CD4-positive, alpha-beta memory T cell (primary cell): ENCODE results near the gene ABL2. TPM values are rescaled to one million over a fixed set of nuclear protein-coding genes. Genes with fewer than 3 reads are reported as not detected.
A peak's percentile ranks its signal among the peaks of the same experiment; 100 is the strongest.
"Not testable (repeated sequence)": the region's sequence is repeated elsewhere in the genome, so short reads cannot be mapped to it uniquely, and the experiment has no call there.

Experiments used
- CTCF ChIA-PET: fragments of 350-600 bp; sonication (Branson Sonifier 250); formaldehyde crosslinking; loops from one replicate; lab custom pipeline; 2021; ENCODE audit warnings: inconsistent platforms; ENCODE audit not compliant: partially characterized antibody; lab: Charles Lee
- POLR2A ChIA-PET: fragments of 350-600 bp; sonication (Branson Sonifier 250); formaldehyde crosslinking; loops from one replicate; lab custom pipeline; 2021; ENCODE audit not compliant: partially characterized antibody; lab: Charles Lee
- DNase-seq, 5 donors: peaks; one replicate each; pipeline versions ENCODE4 v3.0.0 to v3.0.0-alpha.2; 2020 to 2022; ENCODE audit warnings: mixed read lengths in 1 of 5
- H3K27ac ChIP-seq: one replicate; pipeline ENCODE4 v1.7.0; 2013; ENCODE audit warnings: low read depth, low read length
- H3K27me3 ChIP-seq: 2 replicates; pipeline ENCODE4 v1.7.0; 2013; ENCODE audit warnings: mild to moderate bottlenecking, low read length, moderate library complexity; ENCODE audit not compliant: insufficient read depth
- H3K36me3 ChIP-seq: 2 replicates; pipeline ENCODE4 v1.7.0; 2013; ENCODE audit warnings: mild to moderate bottlenecking, low read length, moderate library complexity; ENCODE audit not compliant: insufficient read depth
- H3K4me1 ChIP-seq: 2 replicates; pipeline ENCODE4 v1.7.0; 2013; ENCODE audit warnings: mild to moderate bottlenecking, low read length, moderate library complexity; ENCODE audit not compliant: insufficient read depth
- H3K4me3 ChIP-seq, 2 donors: one replicate each; pipeline ENCODE4 v1.7.0; 2013; ENCODE audit warnings: low read length in 2 of 2, mild to moderate bottlenecking in 1 of 2
- H3K9me3 ChIP-seq, 2 donors: one replicate each; pipeline ENCODE4 v1.7.0; 2013; ENCODE audit warnings: low read length in 2 of 2, control low read depth in 1 of 2; ENCODE audit not compliant: control insufficient read depth in 1 of 2
- H3K27ac Mint-ChIP-seq, 7 donors: one replicate each; pipeline ENCODE4 v1.8.0; 2020 to 2021; ENCODE audit warnings: mixed read lengths in 7 of 7, mild to moderate bottlenecking in 6 of 7, inconsistent platforms in 3 of 7, moderate library complexity in 3 of 7
- H3K27me3 Mint-ChIP-seq, 2 donors: one replicate each; pipeline ENCODE4 v1.8.0; 2020 to 2021; ENCODE audit warnings: mixed read lengths in 2 of 2
- H3K36me3 Mint-ChIP-seq, 2 donors: one replicate each; pipeline ENCODE4 v1.8.0; 2020 to 2021; ENCODE audit warnings: mixed read lengths in 2 of 2, inconsistent platforms in 1 of 2, mild to moderate bottlenecking in 1 of 2
- H3K4me1 Mint-ChIP-seq, 4 donors: one replicate each; pipeline ENCODE4 v1.8.0; 2020 to 2021; ENCODE audit warnings: mixed read lengths in 4 of 4, mild to moderate bottlenecking in 1 of 4
- H3K4me3 Mint-ChIP-seq, 8 donors: one replicate each; pipeline ENCODE4 v1.8.0; 2020 to 2021; ENCODE audit warnings: mixed read lengths in 8 of 8, mild to moderate bottlenecking in 7 of 8, moderate library complexity in 6 of 8, inconsistent platforms in 3 of 8
- H3K9me3 Mint-ChIP-seq, 8 donors: one replicate each; pipeline ENCODE4 v1.8.0; 2020 to 2021; ENCODE audit warnings: mixed read lengths in 8 of 8, mild to moderate bottlenecking in 5 of 8, inconsistent platforms in 3 of 8, moderate library complexity in 1 of 8
- intact Hi-C: fragments of 100-400 bp; cut with micrococcal nuclease; formaldehyde crosslinking; loops from one replicate; pipeline ENCODE4 v1.15.1; 2023
- polyA plus RNA-seq, 2 donors: library from polyadenylated mRNA; unstranded; fragments of 300-500 nt; fragmentation: Illumina TruSeq; gene quantifications; one replicate each; pipeline ENCODE4 v1.2.3, GENCODE V29; 2021
- total RNA-seq, 2 experiments: library from RNA; stranded (reverse); gene quantifications; one replicate each; pipeline ENCODE4 v1.2.3, GENCODE V29; 2021

ABL2 gene
- total and polyA plus RNA-seq, 4 experiments from 2014 or later, result 1.2 to 18.6 (median 9.5) TPM

GRCh38 chr1:179141592-179142251 lies 87.8 kb downstream of the ABL2 start:
- H3K36me3 ChIP-seq, result no peaks in the 10 kb centered on the region
- ChIA-PET CTCF (interaction anchor here (0.7 to 1.4 kb wide), 2 partner anchors 8 to 135 kb away, joined by 3 to 4 read pairs; no protein-coding TSS in a partner anchor), POLR2A (interaction anchor here (2.0 kb wide), 1 partner anchor 12 kb away, joined by 6 read pairs; no protein-coding TSS in a partner anchor)
- Mint-ChIP-seq H3K36me3 (peaks cover 3 to 6% of the 10 kb centered on the region in 2 donors), H3K4me3 (peak overlapping the region in 5 of 8 donors; percentile 4 to 52 (median 16)), H3K4me1 (peaks cover 21 to 31% (median 23%) of the 10 kb centered on the region in 4 donors), H3K9me3 (no peaks in the 10 kb centered on the region), H3K27me3 (no peaks in the 10 kb centered on the region), H3K27ac (peak overlapping the region in 6 of 7 donors; percentile 0 to 77 (median 54))
- H3K4me1 ChIP-seq, result peaks cover 23% of the 10 kb centered on the region
- intact Hi-C loops, result no loop called here
- DNase-seq, result no peak
- H3K27ac ChIP-seq, result no peak overlapping the region
- no peaks in the 10 kb centered on the region for H3K9me3 ChIP-seq
- no peak overlapping the region for H3K4me3 ChIP-seq
- H3K27me3 ChIP-seq, result no peaks in the 10 kb centered on the region

GRCh38 chr1:179138755-179139154 lies 90.7 kb downstream of the ABL2 start:
- H3K36me3 Mint-ChIP-seq, H3K27me3 ChIP-seq, H3K9me3 Mint-ChIP-seq, H3K4me3 ChIP-seq, POLR2A ChIA-PET, H3K36me3 ChIP-seq, intact Hi-C loops, H3K4me3 Mint-ChIP-seq, DNase-seq, H3K27me3 Mint-ChIP-seq, H3K27ac ChIP-seq, H3K9me3 ChIP-seq, H3K27ac Mint-ChIP-seq: not testable (repeated sequence)
- H3K4me1 Mint-ChIP-seq, result peaks cover 17 to 28% (median 20%) of the 10 kb centered on the region in 4 donors
- H3K4me1 ChIP-seq, result peaks cover 23% of the 10 kb centered on the region
- CTCF ChIA-PET, result interaction anchor here (1.9 kb wide), 1 partner anchor 18 kb away, joined by 5 read pairs; no protein-coding TSS in a partner anchor

GRCh38 chr1:179137617-179138255 lies 91.7 kb downstream of the ABL2 start:
- Mint-ChIP-seq H3K4me3 (no peak overlapping the region), H3K4me1 (peaks cover 10 to 24% (median 14%) of the 10 kb centered on the region in 4 donors), H3K36me3 (peaks cover 0 to 6% of the 10 kb centered on the region in 2 donors), H3K9me3 (no peaks in the 10 kb centered on the region), H3K27ac (peak overlapping the region in 2 of 7 donors; percentile 10 to 17), H3K27me3 (no peaks in the 10 kb centered on the region)
- Histone ChIP-seq H3K4me1 (peaks cover 15% of the 10 kb centered on the region), H3K27me3 (no peaks in the 10 kb centered on the region), H3K4me3 (no peak overlapping the region), H3K9me3 (no peaks in the 10 kb centered on the region), H3K27ac (no peak overlapping the region), H3K36me3 (no peaks in the 10 kb centered on the region)
- ChIA-PET CTCF (interaction anchor here (0.6 kb wide), 1 partner anchor 59 kb away, joined by 3 read pairs; no protein-coding TSS in a partner anchor), POLR2A (no interaction called here)
- intact Hi-C loops, result no loop called here
- no peak for DNase-seq

GRCh38 chr1:179135707-179136106 lies 93.8 kb downstream of the ABL2 start:
- H3K27me3 ChIP-seq, H3K4me3 ChIP-seq, H3K36me3 ChIP-seq, H3K27me3 Mint-ChIP-seq, H3K4me3 Mint-ChIP-seq, H3K4me1 ChIP-seq, H3K27ac ChIP-seq, H3K9me3 Mint-ChIP-seq, intact Hi-C loops, H3K36me3 Mint-ChIP-seq, H3K27ac Mint-ChIP-seq, DNase-seq, POLR2A ChIA-PET, CTCF ChIA-PET, H3K9me3 ChIP-seq: not testable (repeated sequence)
- H3K4me1 Mint-ChIP-seq, result peaks cover 0 to 10% (median 2%) of the 10 kb centered on the region in 4 donors

- H3K36me3 Mint-ChIP-seq, H3K27me3 ChIP-seq, H3K4me1 ChIP-seq, H3K27me3 Mint-ChIP-seq, H3K27ac Mint-ChIP-seq, intact Hi-C loops, H3K9me3 ChIP-seq, H3K9me3 Mint-ChIP-seq, H3K36me3 ChIP-seq, H3K4me3 ChIP-seq, H3K4me3 Mint-ChIP-seq, H3K27ac ChIP-seq, DNase-seq, CTCF ChIA-PET, POLR2A ChIA-PET: not testable (repeated sequence)
- H3K4me1 Mint-ChIP-seq, result peaks cover 3 to 10% (median 4%) of the 10 kb centered on the region in 4 donors
Observed at GRCh38 chr1:179135168-179135567, 94.3 kb downstream of the ABL2 start.

GRCh38 chr1:179129702-179130473 lies 99.6 kb downstream of the ABL2 start:
- no peaks in the 10 kb centered on the region for H3K27me3 Mint-ChIP-seq
- peak overlapping the region; percentile 67 to 94 (median 86) for H3K4me3 Mint-ChIP-seq
- H3K9me3 Mint-ChIP-seq, result no peaks in the 10 kb centered on the region
- Histone ChIP-seq H3K4me1 (peaks cover 15% of the 10 kb centered on the region), H3K4me3 (peak overlapping the region; percentile 19 to 34), H3K36me3 (no peaks in the 10 kb centered on the region), H3K27me3 (no peaks in the 10 kb centered on the region), H3K27ac (peak overlapping the region; percentile 63), H3K9me3 (no peaks in the 10 kb centered on the region)
- H3K27ac Mint-ChIP-seq, result peak overlapping the region; percentile 78 to 98 (median 95)
- intact Hi-C loops, result loop anchor here (1.0 to 5.0 kb wide), 2 partner anchors 97 to 163 kb away; partner anchors contain the start of genes ABL2 and SOAT1
- peak; percentile 44 to 77 (median 72) for DNase-seq
- ChIA-PET POLR2A (interaction anchor here (0.6 to 2.4 kb wide), 9 partner anchors 11 to 236 kb away, joined by 3 to 14 read pairs (median 4); partner anchors contain the start of genes ABL2, AXDND1, SOAT1 and TOR3A), CTCF (interaction anchor here (0.8 to 2.3 kb wide), 4 partner anchors 9 to 236 kb away, joined by 3 to 15 read pairs (median 4); partner anchors contain the start of gene AXDND1)
- peaks cover 7 to 17% (median 13%) of the 10 kb centered on the region in 4 donors for H3K4me1 Mint-ChIP-seq
- peaks cover 3 to 6% of the 10 kb centered on the region in 2 donors for H3K36me3 Mint-ChIP-seq
